Ovary (tissue), 9 donors: ENCODE data around the gene ADAMTS17. TPM values are rescaled to one million over a fixed set of nuclear protein-coding genes. Genes with fewer than 3 reads are reported as not detected.
A peak's percentile ranks its signal among the peaks of the same experiment; 100 is the strongest.

ENCODE experiments used
- DNase-seq, 5 donors: peaks; one replicate each; pipeline ENCODE4 v3.0.0-alpha.2; 2019 to 2020
- H3K27ac ChIP-seq, 2 donors: fragments of 200-600 bp; one replicate each; pipeline versions ENCODE4 v1.5.1 to v1.8.0; 2019 to 2022
- H3K27me3 ChIP-seq: fragments of 200-600 bp; one replicate; pipeline ENCODE4 v1.8.0; 2022
- H3K36me3 ChIP-seq: fragments of 200-600 bp; sonication (generic); one replicate; pipeline ENCODE4 v1.5.1; 2019
- H3K4me1 ChIP-seq: one replicate; pipeline ENCODE4 v1.8.1; 2013; ENCODE audit warnings: mild to moderate bottlenecking, moderate library complexity; ENCODE audit not compliant: insufficient read depth
- H3K4me3 ChIP-seq: fragments of 200-600 bp; sonication (generic); one replicate; pipeline ENCODE4 v1.5.1; 2017
- H3K9me3 ChIP-seq, 2 donors: fragments of 200-600 bp in 1 of 2; sonication (generic) in 1 of 2; one replicate each; pipeline versions ENCODE4 v1.5.1 to v1.8.1; 2013 to 2019; ENCODE audit warnings: mild to moderate bottlenecking in 1 of 2, moderate library complexity in 1 of 2
- EP300 ChIP-seq: sonication (generic); formaldehyde crosslinking; IDR thresholded peaks from one replicate; pipeline ENCODE4 v1.6.1; 2017; ENCODE audit warnings: antibody characterized with exemption
- POLR2A ChIP-seq: fragments of 450-650 bp; IDR thresholded peaks from one replicate; pipeline ENCODE4 v1.6.1; 2017; ENCODE audit warnings: antibody characterized with exemption, mild to moderate bottlenecking, moderate library complexity
- WGBS, 3 donors: extraction: QIAGEN DNeasy Blood & Tissue Kit in 1 of 3; methylation state at CpG; one replicate each; pipeline versions ENCODE4 v1.1.5 to v1.1.7; 2013 to 2017; 5-methylcytosine and 5-hydroxymethylcytosine counted together
- intact Hi-C, 4 donors: fragments of 100-400 bp; cut with DNase I; formaldehyde crosslinking; loops; one replicate each; pipeline versions ENCODE4 v1.11.0 to v1.15.1; 2022 to 2023
- polyA plus RNA-seq, 2 donors: library from polyadenylated mRNA; stranded (reverse); fragments of 200-250 nt in 1 of 2; fragments of 350-450 nt in 1 of 2; fragmentation: Illumina TruSeq in 1 of 2; extraction: RNeasy Lipid Tissue Mini Kit (QIAGEN cat#74804) in 1 of 2; gene quantifications; one replicate each; pipeline ENCODE4 v1.2.3, GENCODE V29; 2013 to 2014
- total RNA-seq, 7 donors: library from RNA; depleted of rRNA in 2 of 7; stranded (reverse); fragments of >200 nt in 2 of 7; fragmentation: NEBNext Ultra II Directional in 3 of 7; extraction: Animal tissue kit (Norgen Biotek cat#: 25700) in 3 of 7; gene quantifications; one replicate each; pipeline versions ENCODE4 v1.1.0 to v1.2.4, GENCODE V29; 2016 to 2023
- TF ChIP-seq, protein P1 (sequence below), 3 donors: fragments of 450-650 bp in 2 of 3; fragments of 200-600 bp in 1 of 3; IDR thresholded peaks; one replicate each; pipeline versions ENCODE4 v1.5.1 to v1.8.0; 2016 to 2022; ENCODE audit warnings: antibody characterized with exemption in 3 of 3, mild to moderate bottlenecking in 1 of 3
- donor health status: DM: no; HTN: no; CAD: no; lungs with moderate emphysema.
- donor health status: DM: no; HTN: no; CAD: no.
- donor health status: Bipolar disorder and iron deficiency.
- donor health status: DM: yes; HTN: yes; CAD: no.
- donor health status: DM: no; HTN: no; CAD: no.
- donor health status: DM: yes; HTN: yes; CAD: no.

Gene ADAMTS17
- total and polyA plus RNA-seq, 9 donors, result 1.3 to 11.3 (median 5.9) TPM

GRCh38 chr15:100226107-100226506, 115.7 kb downstream of the ADAMTS17 start:
- intact Hi-C loops, result no loop called here
- peak in 1 of 5 donors; percentile 11 for DNase-seq

GRCh38 chr15:100224206-100225185, 117.3 kb downstream of the ADAMTS17 start:
- Histone ChIP-seq H3K4me3 (no peak overlapping the region), H3K27me3 (no peaks in the 10 kb centered on the region), H3K9me3 (no peaks in the 10 kb centered on the region), H3K27ac (no peak overlapping the region), H3K36me3 (no peaks in the 10 kb centered on the region), H3K4me1 (no peaks in the 10 kb centered on the region)
- TF ChIP-seq EP300, result no peak
- TF ChIP-seq, protein P1, sequence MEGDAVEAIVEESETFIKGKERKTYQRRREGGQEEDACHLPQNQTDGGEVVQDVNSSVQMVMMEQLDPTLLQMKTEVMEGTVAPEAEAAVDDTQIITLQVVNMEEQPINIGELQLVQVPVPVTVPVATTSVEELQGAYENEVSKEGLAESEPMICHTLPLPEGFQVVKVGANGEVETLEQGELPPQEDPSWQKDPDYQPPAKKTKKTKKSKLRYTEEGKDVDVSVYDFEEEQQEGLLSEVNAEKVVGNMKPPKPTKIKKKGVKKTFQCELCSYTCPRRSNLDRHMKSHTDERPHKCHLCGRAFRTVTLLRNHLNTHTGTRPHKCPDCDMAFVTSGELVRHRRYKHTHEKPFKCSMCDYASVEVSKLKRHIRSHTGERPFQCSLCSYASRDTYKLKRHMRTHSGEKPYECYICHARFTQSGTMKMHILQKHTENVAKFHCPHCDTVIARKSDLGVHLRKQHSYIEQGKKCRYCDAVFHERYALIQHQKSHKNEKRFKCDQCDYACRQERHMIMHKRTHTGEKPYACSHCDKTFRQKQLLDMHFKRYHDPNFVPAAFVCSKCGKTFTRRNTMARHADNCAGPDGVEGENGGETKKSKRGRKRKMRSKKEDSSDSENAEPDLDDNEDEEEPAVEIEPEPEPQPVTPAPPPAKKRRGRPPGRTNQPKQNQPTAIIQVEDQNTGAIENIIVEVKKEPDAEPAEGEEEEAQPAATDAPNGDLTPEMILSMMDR (IDR thresholded peaks at IDR 0.05), result no peak
- TF ChIP-seq POLR2A, result no peak
- WGBS, 3 donors, result 59 to 65% (median 60%) methylated on average over 11 of the region's 11 CpGs
- intact Hi-C loops, result no loop called here
- DNase-seq, result peak in 1 of 5 donors; percentile 17

More at GRCh38 chr15:100226107-100226506, 115.7 kb downstream of the ADAMTS17 start:
- Histone ChIP-seq H3K27ac (no peak overlapping the region), H3K4me3 (no peak overlapping the region), H3K4me1 (no peaks in the 10 kb centered on the region), H3K36me3 (no peaks in the 10 kb centered on the region), H3K27me3 (no peaks in the 10 kb centered on the region), H3K9me3 (no peaks in the 10 kb centered on the region)
- 87 to 92% (median 90%) methylated on average over 5 of the region's 5 CpGs for WGBS, 3 donors
- no peak for TF ChIP-seq POLR2A
- TF ChIP-seq EP300, result no peak
- TF ChIP-seq, protein P1 (IDR thresholded peaks at IDR 0.05), result no peak

GRCh38 chr15:100222349-100222715, 119.4 kb downstream of the ADAMTS17 start:
- TF ChIP-seq, protein P1 (IDR thresholded peaks at IDR 0.05), result no peak
- TF ChIP-seq POLR2A, result no peak
- no peak for TF ChIP-seq EP300
- H3K36me3 ChIP-seq, result no peaks in the 10 kb centered on the region
- H3K27me3 ChIP-seq, result no peaks in the 10 kb centered on the region
- H3K4me1 ChIP-seq, result no peaks in the 10 kb centered on the region
- intact Hi-C loops, result no loop called here
- peak in 1 of 5 donors; percentile 15 for DNase-seq
- no peaks in the 10 kb centered on the region for H3K9me3 ChIP-seq
- no peak overlapping the region for H3K27ac ChIP-seq
- WGBS, 3 donors, result 87 to 94% (median 93%) methylated on average over 8 of the region's 8 CpGs
- H3K4me3 ChIP-seq, result no peak overlapping the region

DNA sequence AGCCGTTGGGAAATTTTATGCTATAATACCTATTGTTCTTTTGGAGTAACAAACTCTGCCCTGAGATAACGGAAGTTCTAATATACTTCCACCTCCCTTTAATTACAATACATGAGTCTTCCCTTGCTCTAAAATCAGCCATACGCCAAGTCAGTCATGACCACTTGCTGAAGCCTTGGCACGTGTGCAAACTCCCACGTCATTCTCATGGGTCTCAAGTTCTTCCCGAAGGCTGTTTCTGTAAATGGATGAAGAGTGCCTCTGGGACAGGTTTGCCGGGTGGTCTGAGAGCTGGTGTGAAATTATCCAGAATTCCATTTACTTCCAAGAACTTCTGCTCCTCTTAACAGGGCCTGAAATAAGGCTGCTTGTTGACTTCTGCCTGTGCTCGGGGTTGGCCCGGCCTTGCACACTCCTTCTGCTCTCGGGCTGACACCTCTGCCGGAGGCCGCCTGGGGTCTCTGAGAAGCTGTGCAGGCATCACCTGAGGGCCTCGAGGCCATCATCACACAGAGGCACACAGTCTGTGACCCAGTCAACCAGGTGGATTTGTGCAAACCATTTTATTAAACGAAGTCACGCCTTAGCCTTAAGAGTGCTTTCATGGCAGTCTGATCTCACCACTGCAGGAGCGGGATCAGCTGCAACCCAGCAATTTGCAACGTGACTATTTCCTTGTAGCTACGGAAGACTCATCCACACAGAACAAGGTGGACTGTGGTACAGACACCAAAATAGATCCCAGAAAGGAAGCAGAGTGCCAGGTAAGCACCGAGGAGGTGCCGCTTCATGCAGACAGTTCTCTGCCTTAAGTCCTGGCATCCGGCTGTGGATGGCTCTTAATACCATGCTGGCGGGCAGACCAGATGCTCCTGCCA, 120.1 kb downstream of the ADAMTS17 start:
- TF ChIP-seq, protein P1 (IDR thresholded peaks at IDR 0.05), result no peak
- TF ChIP-seq EP300 (no peak), POLR2A (no peak)
- DNase-seq, result peak in 1 of 5 donors; percentile 11
- no peaks in the 10 kb centered on the region for H3K4me1 ChIP-seq
- no peak overlapping the region for H3K27ac ChIP-seq
- WGBS, 3 donors, result 82 to 91% (median 86%) methylated on average over 22 of the region's 22 CpGs
- H3K27me3 ChIP-seq, result no peaks in the 10 kb centered on the region
- H3K9me3 ChIP-seq, result no peaks in the 10 kb centered on the region
- H3K4me3 ChIP-seq, result no peak overlapping the region
- no peaks in the 10 kb centered on the region for H3K36me3 ChIP-seq
- intact Hi-C loops, result no loop called here
